ENCODE measurements around the gene GATAD1.
"Not testable (repeated sequence)": the region's sequence is repeated elsewhere in the genome, so short reads cannot be mapped to it uniquely, and the experiment has no call there.

DNA sequence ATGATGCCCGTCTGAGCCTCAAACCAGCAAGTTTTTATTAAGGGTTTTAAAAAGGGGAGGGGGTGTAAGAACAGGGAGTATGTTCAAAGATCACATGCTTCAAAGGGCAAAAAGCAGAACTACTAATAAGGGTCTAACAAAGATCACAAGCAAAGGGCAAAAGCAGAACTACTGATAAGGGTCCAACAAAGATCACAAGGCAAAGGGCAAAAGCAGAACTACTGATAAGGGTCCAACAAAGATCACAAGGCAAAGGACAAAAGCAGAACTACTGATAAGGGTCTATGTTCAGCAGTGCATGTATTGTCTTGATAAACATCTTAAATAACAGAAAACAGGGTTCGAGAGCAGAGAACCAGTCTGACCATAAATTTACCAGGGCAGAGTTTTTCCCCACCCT is 4.6 kb upstream of the GATAD1 start:
- TF ChIP-seq POLR2A (IDR thresholded peaks at IDR 0.05; ENCODE audit: low read length); GATA1 (IDR thresholded peaks at IDR 0.05; ENCODE audit: low read depth, low read length): not testable (repeated sequence)
